ENCODE results near the gene ADD2.
"Not testable (repeated sequence)": the region's sequence is repeated elsewhere in the genome, so short reads cannot be mapped to it uniquely, and the experiment has no call there.

Gene ADD2

DNA sequence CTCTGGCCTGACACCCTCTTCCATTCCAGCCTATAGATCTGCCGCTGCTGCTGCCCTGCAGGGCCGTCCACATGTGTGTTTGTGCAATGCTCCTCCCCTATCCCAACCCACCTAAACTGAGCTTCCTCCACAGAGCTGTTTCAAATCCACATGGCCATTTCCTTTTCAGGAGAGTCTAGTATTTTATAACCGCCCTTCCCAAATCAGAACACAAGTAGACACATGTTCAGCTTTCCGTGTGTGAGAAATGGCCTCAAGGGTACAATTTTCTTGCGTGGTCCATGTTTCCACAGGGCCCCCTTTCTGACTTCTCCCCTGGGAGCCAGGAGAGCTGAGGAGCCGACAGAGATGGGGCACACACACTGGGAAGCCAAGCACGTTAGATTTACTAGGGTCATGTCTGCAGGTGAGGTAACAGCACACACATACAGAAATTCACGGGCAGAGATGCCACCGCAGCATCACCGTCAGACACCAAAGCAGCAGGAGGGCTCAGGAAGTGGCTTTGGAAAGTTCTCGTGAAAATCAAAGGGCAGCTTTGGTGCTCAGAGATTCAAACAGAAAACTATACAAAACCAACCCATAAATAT is 111.5 kb downstream of the ADD2 start:
- TF ChIP-seq, protein P1, sequence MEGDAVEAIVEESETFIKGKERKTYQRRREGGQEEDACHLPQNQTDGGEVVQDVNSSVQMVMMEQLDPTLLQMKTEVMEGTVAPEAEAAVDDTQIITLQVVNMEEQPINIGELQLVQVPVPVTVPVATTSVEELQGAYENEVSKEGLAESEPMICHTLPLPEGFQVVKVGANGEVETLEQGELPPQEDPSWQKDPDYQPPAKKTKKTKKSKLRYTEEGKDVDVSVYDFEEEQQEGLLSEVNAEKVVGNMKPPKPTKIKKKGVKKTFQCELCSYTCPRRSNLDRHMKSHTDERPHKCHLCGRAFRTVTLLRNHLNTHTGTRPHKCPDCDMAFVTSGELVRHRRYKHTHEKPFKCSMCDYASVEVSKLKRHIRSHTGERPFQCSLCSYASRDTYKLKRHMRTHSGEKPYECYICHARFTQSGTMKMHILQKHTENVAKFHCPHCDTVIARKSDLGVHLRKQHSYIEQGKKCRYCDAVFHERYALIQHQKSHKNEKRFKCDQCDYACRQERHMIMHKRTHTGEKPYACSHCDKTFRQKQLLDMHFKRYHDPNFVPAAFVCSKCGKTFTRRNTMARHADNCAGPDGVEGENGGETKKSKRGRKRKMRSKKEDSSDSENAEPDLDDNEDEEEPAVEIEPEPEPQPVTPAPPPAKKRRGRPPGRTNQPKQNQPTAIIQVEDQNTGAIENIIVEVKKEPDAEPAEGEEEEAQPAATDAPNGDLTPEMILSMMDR (conservative IDR thresholded peaks at IDR 0.05; ENCODE audit: low read depth, low read length), result no peak
- H3K4me3 ChIP-seq (ENCODE audit: low read length), result no peak overlapping the region
- DNase-seq (ENCODE audit: low read depth), result no peak

DNA sequence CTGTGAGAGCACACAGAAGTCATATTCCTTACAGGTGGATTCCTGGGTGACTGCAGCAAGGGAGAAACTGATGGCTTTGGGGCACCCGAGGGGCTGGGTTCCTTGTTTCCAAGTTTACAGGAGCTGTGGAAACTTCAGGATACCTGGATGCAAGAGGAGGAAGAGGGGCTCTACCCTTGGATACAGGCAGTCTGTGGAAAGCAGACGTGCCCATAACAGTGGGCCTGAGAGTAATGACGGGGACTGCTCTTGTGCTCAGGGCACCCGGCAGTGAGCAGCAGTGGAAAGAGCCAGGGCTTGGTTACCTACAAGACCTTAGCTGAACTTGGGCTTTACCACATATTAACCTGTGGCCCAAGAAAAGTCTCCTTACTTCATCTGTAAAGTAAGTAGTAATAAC is 112.2 kb downstream of the ADD2 start:
- DNase-seq (ENCODE audit: low read depth), result no peak
- no peak overlapping the region for H3K4me3 ChIP-seq (ENCODE audit: low read length)
- TF ChIP-seq, protein P1 (conservative IDR thresholded peaks at IDR 0.05; ENCODE audit: low read depth, low read length), result no peak

DNA sequence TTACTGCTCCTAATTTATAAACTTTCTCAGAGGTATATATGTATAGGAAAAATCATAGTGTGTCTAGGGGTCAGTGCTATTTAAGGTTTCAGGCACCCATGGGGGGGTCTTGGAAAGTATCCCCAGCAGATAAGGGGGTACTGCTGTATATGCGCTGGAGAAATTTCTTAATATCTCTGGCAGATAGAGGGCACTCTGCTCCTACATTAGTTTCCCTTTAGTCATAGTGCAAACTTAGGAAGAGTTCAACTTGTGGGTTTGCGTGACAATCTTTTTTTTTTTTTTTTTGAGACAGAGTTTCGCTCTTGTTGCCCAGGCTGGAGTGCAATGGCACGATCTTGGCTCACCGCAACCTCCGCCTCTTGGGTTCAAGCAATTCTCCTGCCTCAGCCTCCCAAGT is 112.8 kb downstream of the ADD2 start:
- TF ChIP-seq, protein P1 (conservative IDR thresholded peaks at IDR 0.05; ENCODE audit: low read depth, low read length), result peak; percentile 62
- not testable (repeated sequence) for H3K4me3 ChIP-seq (ENCODE audit: low read length); DNase-seq (ENCODE audit: low read depth)

DNA sequence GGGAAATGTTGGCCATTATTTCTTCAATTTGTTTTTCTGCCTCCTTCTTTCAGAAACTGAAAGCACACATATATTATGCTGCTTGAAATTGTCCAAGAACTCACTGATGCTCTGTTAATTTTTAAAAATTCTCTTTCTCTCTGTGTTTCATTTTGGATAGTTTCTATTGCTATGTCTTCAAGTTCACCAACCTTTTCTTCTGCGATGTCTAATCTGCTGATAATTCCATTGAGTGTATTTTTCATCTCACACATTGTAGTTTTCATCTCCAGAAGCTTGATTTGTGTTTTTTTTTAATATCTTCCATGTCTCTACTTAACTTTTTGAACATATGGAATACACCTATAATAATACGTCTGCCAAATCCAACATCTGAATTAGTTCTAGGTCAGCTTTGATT is 116.3 kb downstream of the ADD2 start:
- no peak overlapping the region for H3K4me3 ChIP-seq (ENCODE audit: low read length)
- TF ChIP-seq, protein P1 (conservative IDR thresholded peaks at IDR 0.05; ENCODE audit: low read depth, low read length), result no peak
- DNase-seq (ENCODE audit: low read depth), result no peak

DNA sequence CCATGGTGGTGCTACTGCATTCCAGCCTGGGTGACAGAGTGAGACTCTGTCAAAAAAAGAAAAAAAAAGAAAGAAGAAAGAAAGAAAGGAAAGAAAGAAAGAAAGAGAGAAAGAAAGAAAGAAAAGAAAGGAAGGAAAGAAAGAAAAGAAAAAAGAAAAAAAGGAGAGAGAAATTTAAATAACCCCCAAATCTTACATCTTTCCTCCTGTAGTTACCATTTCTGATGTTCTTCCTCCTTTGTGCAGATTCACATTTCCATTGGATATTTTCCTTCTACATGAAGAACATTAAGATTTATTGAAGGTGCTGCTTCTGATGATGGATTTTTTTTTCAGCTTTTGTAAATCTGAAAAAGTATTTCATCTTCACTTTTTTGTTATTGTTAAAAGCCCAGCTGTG is 117.0 kb downstream of the ADD2 start:
- DNase-seq (ENCODE audit: low read depth), result no peak
- TF ChIP-seq, protein P1 (conservative IDR thresholded peaks at IDR 0.05; ENCODE audit: low read depth, low read length), result no peak
- H3K4me3 ChIP-seq (ENCODE audit: low read length), result no peak overlapping the region

DNA sequence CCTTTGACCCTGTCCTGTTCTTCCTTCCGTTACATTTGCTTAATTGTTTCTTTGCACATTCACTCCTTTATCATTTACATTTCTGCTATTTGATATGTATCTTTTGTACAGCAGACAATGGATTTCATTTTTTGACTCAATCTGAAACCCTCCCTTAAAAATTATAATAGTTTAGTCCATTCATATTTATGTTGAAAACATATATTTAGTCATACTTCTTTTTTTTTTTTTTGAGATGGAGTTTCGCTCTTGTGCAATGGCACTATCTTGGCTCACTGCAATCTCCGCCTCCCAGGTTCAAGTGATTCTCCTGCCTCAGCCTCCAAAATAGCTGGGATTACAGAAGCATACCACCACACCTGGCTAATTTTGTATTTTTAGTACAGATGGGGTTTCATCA is 119.0 kb downstream of the ADD2 start:
- DNase-seq (ENCODE audit: low read depth), result no peak
- TF ChIP-seq, protein P1 (conservative IDR thresholded peaks at IDR 0.05; ENCODE audit: low read depth, low read length), result no peak

DNA sequence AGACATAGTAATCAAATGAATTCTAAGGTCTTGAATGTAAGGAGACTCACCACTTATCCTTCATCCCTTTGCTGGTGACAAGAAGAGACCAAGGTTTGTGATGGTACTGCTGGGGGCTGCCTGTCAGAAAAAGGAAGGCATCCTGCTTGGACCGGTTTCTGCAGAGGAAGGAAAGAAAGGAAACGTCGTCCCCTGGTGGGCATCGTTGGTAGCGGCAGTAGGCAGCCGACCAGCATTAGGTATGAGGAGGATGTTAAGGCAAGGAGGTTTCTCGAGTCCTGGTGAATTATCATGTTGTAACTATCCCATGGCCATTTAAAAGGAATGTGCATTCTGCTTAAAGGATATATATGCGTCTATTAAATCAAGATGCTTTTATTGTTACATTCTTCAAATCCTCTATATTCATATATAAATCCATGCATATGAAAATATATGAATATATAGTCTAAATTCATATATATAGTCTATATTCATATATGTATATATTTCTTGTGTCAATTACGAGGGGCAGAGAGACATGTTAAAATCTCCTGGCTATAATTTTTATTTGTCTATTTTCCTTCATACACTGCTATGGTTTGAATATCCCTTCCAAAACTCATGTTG is 120.0 kb downstream of the ADD2 start:
- DNase-seq (ENCODE audit: low read depth), result peak; percentile 13
- TF ChIP-seq, protein P1 (conservative IDR thresholded peaks at IDR 0.05; ENCODE audit: low read depth, low read length), result peak; percentile 100
- H3K4me3 ChIP-seq (ENCODE audit: low read length), result no peak overlapping the region

More for the DNA sequence above, 119.0 kb downstream of the ADD2 start:
- H3K4me3 ChIP-seq (ENCODE audit: low read length), result no peak overlapping the region

All from retinal pigment epithelial cell (primary cell).